HepG2 (cell line): ENCODE measurements around the gene TRIM9. TPM values are rescaled to one million over a fixed set of nuclear protein-coding genes. Genes with fewer than 3 reads are reported as not detected.
A peak's percentile ranks its signal among the peaks of the same experiment; 100 is the strongest.

Experiments
- ATF6 ChIP-seq: sonication (generic); formaldehyde crosslinking; conservative IDR thresholded peaks from 2 replicates; pipeline ENCODE4 v1.4.0; 2020; ENCODE audit warnings: missing genetic modification reagents
- BCL3 ChIP-seq: sonication (generic); formaldehyde crosslinking; IDR thresholded peaks from 2 replicates; pipeline ENCODE4 v1.5.1; 2020; ENCODE audit warnings: mild to moderate bottlenecking, missing genetic modification reagents, moderate library complexity
- ELF4 ChIP-seq: sonication (generic); formaldehyde crosslinking; IDR thresholded peaks from 2 replicates; pipeline ENCODE4 v1.5.0; 2020; ENCODE audit warnings: missing genetic modification reagents, mild to moderate bottlenecking, moderate library complexity, borderline replicate concordance
- ISL2 ChIP-seq: sonication (generic); formaldehyde crosslinking; IDR thresholded peaks from 2 replicates; pipeline ENCODE4 v1.5.0; 2020; ENCODE audit warnings: missing genetic modification reagents
- NCOA2 ChIP-seq: sonication (generic); formaldehyde crosslinking; IDR thresholded peaks from 2 replicates; pipeline ENCODE4 v1.8.0; 2022; ENCODE audit warnings: inconsistent platforms
- RCOR2 ChIP-seq: IDR thresholded peaks from 2 replicates; pipeline ENCODE4 v1.6.1; 2016; ENCODE audit warnings: missing biosample characterization, missing genetic modification reagents
- SMAD1 ChIP-seq: sonication (generic); formaldehyde crosslinking; IDR thresholded peaks from 2 replicates; pipeline ENCODE4 v1.4.0; 2020; ENCODE audit warnings: missing genetic modification reagents, low read depth, mild to moderate bottlenecking, borderline replicate concordance
- SOX6 ChIP-seq, 2 experiments: fragments of 450-650 bp in 1 of 2; sonication (generic) in 1 of 2; formaldehyde crosslinking in 1 of 2; IDR thresholded peaks; 2 replicates each; pipeline versions ENCODE4 v1.4.0 to v1.6.1; 2017 to 2020; ENCODE audit warnings: antibody characterized with exemption in 1 of 2, mild to moderate bottlenecking in 1 of 2, missing genetic modification reagents in 1 of 2
- SPEN ChIP-seq: sonication (generic); formaldehyde crosslinking; IDR thresholded peaks from 2 replicates; pipeline ENCODE4 v1.5.1; 2020; ENCODE audit warnings: low read depth, mild to moderate bottlenecking, missing genetic modification reagents
- TAF15 ChIP-seq: fragments of 200-400 bp; formaldehyde crosslinking; IDR thresholded peaks from one replicate; pipeline ENCODE4 v1.6.1; 2018; ENCODE audit warnings: mild to moderate bottlenecking, low read depth, low read length; ENCODE audit not compliant: poor library complexity, severe bottlenecking
- TFE3 ChIP-seq: IDR thresholded peaks from 2 replicates; pipeline ENCODE4 v1.6.1; 2016
- ZBTB44 ChIP-seq: sonication (generic); formaldehyde crosslinking; IDR thresholded peaks from 2 replicates; pipeline ENCODE4 v1.4.0; 2020; ENCODE audit warnings: missing genetic modification reagents
- ZBTB49 ChIP-seq: sonication (generic); formaldehyde crosslinking; IDR thresholded peaks from 2 replicates; pipeline ENCODE4 v1.4.0; 2020; ENCODE audit warnings: missing genetic modification reagents, borderline replicate concordance
- ZBTB7A ChIP-seq: sonication (generic); formaldehyde crosslinking; IDR thresholded peaks from 2 replicates; pipeline ENCODE4 v1.8.0; 2022; ENCODE audit warnings: mild to moderate bottlenecking, missing genetic modification reagents
- ZFP36 ChIP-seq: fragments of 150-350 bp; IDR thresholded peaks from 2 replicates; pipeline ENCODE4 v1.6.1; 2018; ENCODE audit warnings: borderline replicate concordance, low read length, low read depth; ENCODE audit not compliant: partially characterized antibody
- ZNF674 ChIP-seq: sonication (generic); formaldehyde crosslinking; IDR thresholded peaks from 2 replicates; pipeline ENCODE4 v1.5.0; 2020; ENCODE audit warnings: low read depth, mild to moderate bottlenecking, missing genetic modification reagents
- ZSCAN12 ChIP-seq: sonication (generic); formaldehyde crosslinking; IDR thresholded peaks from 2 replicates; pipeline ENCODE4 v1.9.0; 2021; ENCODE audit warnings: mild to moderate bottlenecking, missing genetic modification reagents
- polyA plus RNA-seq, 8 experiments: library from polyadenylated mRNA; depleted of rRNA in 3 of 8; stranded (reverse) in 7 of 8; unstranded in 1 of 8; fragments of >200 nt; fragmentation: Illumina TruSeq in 4 of 8; extraction: Trizol in 4 of 8; gene quantifications; 2 replicates each; pipeline versions ENCODE4 v1.2.1 to v1.2.3, GENCODE V29; 2011 to 2016; ENCODE audit warnings: low read depth in 4 of 8, missing spikeins in 1 of 8, mixed read lengths in 1 of 8; ENCODE audit not compliant: insufficient read depth in 1 of 8
- total RNA-seq, 5 experiments: library from RNA; depleted of rRNA; stranded (reverse); fragments of >200 nt; fragmentation: Illumina TruSeq; extraction: Trizol; gene quantifications; 2 replicates each; pipeline ENCODE4 v1.2.3, GENCODE V29; 2016; ENCODE audit warnings: low read depth in 1 of 5

Gene TRIM9
- total and polyA plus RNA-seq, 2 of the 13 experiments (the other 11 are each of a cell fraction or from before 2014, with no cell fraction given), result 0.04 to 0.07 TPM

GRCh38 chr14:51035611-51036192, 59.2 kb downstream of the TRIM9 start (continued):
- TF ChIP-seq ATF6 (CRISPR knock-in tag) (no peak), ISL2 (CRISPR knock-in tag) (peak; percentile 50; the same call in 1 of the 2 replicates), NCOA2 (CRISPR knock-in tag) (peak; percentile 47; the same call in 1 of the 2 replicates), SOX6 (IDR thresholded peaks at IDR 0.05) (no peak), SOX6 (CRISPR knock-in tag; IDR thresholded peaks at IDR 0.05) (peak; percentile 50; the same call in 1 of the 2 replicates), BCL3 (CRISPR knock-in tag) (no peak), TFE3 (CRISPR knock-in tag) (no peak), ZBTB44 (CRISPR knock-in tag) (no peak), ZBTB7A (CRISPR knock-in tag) (no peak), SMAD1 (CRISPR knock-in tag) (no peak), SPEN (no peak), ZFP36 (no peak), RCOR2 (peak; percentile 57; the same call in 1 of the 2 replicates), ZBTB49 (CRISPR knock-in tag) (no peak), ZNF674 (CRISPR knock-in tag) (no peak), TAF15 (no peak), ZSCAN12 (no peak), ELF4 (CRISPR knock-in tag) (no peak)
